ENCODE measurements around the gene SCN4A.

The SCN4A gene

DNA sequence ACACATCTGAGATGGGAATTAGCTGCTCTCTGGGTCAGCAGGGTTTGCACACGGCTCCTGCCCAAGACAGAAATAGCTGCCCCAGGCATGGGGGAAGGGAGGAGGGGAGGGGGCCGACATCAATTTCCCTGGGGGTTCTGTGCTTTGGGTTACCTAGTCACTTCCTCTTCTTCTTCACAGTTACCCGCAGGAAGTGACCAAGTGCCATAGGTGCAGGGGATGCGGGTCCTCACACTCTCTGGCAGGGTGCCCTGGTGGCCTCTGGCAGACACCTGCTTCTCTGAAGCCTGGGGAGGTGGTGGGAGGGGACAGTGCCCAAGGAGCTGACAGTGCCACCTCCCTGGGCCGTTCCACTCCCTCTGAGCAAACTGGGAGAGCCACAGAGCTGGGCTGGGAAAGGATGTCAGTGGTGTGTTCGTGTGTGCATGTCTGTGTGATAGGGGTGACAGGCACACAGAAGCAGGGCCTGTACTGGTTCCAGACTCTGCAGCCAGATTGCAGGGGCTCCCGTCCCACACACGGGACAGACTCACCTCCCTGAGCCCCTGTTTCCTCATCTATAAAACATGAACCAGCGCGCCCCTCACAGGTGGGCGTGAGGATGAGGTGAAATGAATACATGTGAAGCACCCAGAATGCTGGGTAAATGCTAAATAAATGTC, 18.2 kb downstream of the SCN4A start:
- DNase-seq, result peak; percentile 65

GRCh38 chr17:63950940-63951907, 21.5 kb downstream of the SCN4A start:
- DNase-seq, result no peak

DNA sequence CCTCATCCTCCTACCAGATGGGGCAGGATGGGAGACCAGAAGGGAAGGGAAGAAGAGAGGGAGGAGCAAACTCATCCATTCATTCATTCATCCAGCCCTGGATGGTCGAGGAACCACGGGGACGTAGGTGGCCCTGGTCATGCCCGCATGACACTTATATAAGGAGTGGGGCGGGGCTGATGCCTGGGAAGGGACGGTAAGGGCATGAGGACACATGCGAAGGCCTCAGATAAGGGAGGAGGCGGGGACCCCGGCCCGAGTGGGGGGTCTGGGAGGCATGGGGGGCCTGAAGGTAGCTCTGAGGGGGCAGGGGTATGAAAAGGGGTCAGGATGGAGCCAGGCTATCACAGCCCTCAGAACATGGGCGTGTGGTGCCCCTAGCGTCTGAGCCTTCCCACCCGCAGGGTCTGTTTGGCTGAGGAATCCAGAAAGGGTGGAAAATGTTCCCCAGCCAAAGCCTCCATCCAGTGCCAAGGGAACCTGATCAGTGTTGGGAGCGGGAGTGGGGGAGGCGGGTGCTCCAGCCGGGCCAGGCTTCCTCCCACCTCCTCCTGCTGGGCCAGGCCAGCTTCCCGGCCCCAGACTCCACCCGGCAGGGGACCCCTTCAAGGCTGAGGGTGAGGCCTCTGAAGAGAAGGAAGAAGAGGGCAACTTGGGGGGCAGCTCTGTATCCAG, 23.0 kb downstream of the SCN4A start:
- DNase-seq, result no peak

GRCh38 chr17:63948521-63948920, 24.2 kb downstream of the SCN4A start:
- DNase-seq, result no peak

DNA sequence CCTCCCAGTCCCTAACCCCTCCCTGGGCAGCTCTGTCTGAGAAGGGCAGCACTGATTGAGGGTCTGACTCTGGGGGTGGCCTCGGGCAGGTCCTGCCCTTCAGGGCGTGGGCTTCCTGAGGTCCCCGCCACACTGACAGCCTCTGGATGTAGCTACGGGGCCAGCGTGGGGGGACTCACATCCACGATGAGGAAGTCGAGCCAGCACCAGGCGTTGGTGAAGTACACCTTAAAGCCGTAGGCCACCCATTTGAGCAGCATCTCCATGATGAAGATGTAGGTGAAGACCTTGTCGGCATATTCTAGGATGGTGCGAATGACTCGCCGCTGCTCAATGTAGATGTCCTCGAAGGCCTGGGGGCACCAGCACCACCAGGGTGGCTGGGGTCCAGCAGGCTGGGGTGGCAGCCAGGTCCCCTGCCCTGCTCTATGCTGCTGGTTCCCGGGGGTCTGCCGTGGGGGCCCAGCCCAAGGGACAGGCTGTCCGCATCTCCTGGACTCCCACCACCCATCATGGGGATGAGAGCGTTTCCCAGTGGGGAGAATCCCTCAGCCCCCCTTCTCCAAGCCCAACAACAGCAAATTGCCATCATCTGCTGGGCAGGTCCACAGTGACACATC, 24.9 kb downstream of the SCN4A start:
- DNase-seq, result no peak

- peak; percentile 35 for DNase-seq
Observed at GRCh38 chr17:63946440-63947363, 26.0 kb downstream of the SCN4A start.

DNA sequence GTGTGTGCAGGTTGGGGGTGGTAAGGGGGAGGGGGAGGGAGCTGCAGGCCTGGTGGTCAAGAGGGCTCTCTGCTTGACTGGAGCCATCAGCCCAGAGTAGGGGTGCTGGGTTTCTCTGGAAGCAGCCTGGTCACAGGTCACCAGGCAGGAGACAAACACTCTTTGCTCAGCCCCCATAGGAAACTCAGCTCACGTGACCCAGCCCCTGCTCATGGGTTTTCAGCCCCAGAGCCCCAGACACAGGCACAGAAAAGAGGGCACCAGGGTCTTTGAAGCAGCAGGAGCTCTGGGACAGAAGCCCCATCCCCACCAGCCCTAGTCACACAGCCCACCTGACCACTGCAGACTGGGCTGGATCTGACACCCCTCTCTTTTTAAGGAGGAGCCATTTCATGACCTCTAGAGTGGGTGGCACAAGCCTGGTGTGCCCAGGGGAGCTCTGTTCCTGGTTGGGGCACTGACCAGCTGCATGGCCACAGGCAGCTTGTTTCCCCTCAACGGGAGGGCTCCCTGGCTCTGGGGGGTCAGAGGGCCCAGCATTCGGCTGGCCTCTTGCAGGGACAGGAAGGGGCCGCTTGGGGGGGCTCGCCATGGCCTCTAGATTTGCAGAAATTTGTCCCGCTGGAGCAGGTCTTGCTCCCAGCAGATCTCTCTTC, 26.8 kb downstream of the SCN4A start:
- no peak for DNase-seq

- DNase-seq, result no peak
Observed at GRCh38 chr17:63944736-63945499, 27.8 kb downstream of the SCN4A start.

- no peak for DNase-seq
Observed at GRCh38 chr17:63943745-63944144, 29.0 kb downstream of the SCN4A start.

- DNase-seq, result no peak
Observed at GRCh38 chr17:63942309-63942985, 30.3 kb downstream of the SCN4A start.

- DNase-seq, result no peak
Observed at GRCh38 chr17:63941751-63942150, 31.0 kb downstream of the SCN4A start.

GRCh38 chr17:63941162-63941561, 31.6 kb downstream of the SCN4A start:
- DNase-seq, result no peak

DNA sequence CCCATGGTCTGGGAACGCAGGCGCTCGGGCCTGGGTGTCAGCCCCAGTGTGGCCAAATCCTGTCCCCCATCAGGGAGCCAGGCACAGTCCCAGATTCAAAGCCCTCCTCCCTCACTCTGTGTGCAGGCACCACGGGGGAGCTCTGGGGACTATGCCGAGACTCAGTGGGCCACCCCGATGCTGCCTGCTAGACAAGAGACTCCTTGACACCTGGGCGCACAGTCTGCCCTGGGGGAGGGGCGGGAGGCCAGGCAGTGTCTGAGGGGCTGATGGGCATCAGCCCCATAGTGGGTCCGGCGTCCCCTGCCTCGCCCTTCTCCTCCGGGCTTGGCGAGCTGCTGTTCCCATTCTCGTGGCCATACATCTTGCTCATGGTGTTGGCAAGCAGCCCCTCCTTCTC, 32.1 kb downstream of the SCN4A start:
- no peak for DNase-seq

DNA sequence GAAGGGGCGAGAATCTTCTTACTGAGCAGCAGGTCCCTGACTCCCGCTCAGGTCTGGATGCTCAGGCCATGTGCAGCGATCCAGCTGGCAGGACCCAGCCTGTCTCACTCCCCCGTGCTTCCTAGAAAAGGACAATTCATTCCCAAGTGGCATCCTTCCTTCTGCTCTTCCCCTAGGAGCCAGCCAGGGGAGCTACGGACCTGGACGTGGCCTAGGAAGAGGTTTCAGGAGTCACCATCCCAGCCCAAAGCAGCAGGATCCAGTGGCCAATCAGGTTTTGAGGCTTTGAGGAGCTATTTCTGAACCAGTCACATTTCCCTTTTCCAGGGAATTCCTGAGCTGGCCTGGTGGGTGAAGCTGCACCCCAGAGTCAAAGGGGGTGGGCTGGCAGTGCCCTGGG, 32.8 kb downstream of the SCN4A start:
- no peak for DNase-seq

- DNase-seq, result no peak
Observed at GRCh38 chr17:63939401-63939800, 33.3 kb downstream of the SCN4A start.

DNA sequence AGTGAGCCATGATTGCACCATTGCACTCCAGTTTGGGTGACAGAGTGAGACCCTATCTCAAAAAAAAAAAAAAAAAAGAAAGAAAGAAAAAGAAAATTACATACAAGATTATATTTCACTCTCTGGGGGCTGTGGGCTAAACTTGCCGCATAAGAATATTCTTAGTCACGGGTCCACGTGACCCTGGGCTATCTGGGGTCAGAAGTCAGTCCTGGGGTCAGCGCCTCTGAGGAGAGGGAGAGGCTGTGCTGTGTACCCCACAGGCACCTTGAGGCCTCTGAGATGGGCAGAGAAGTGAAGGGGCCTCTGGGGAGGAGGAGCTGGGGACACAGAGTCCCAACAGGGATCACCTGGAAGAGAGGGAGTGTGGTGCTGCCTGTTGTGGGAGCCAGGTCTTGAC, 34.8 kb downstream of the SCN4A start:
- no peak for DNase-seq

- DNase-seq, result no peak
Observed at GRCh38 chr17:63937319-63937718, 35.4 kb downstream of the SCN4A start.

GRCh38 chr17:63934183-63935112, 38.3 kb downstream of the SCN4A start:
- no peak for DNase-seq

DNA sequence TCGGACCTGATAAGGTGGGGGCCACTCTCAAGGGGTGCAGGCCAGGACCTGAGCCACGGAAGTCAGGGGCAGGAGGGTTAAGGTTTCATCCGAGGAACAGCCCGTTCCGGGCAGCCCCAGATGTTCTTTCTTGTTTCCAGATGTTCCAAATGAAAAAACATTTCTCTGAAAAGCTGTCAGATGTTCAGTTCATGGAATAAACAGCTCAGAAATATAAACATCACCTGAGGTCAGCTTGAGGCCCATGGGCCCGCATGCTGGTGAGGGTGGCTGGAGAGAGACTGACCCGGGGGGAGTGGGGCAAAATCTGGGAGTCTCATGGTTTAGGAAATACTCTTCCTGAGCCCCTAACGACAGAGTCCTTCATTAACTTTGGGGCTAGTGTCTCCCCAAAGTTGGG, 39.1 kb downstream of the SCN4A start:
- DNase-seq, result no peak

Data from GDM1 (cell line).